Mucosa of descending colon (tissue), 3 donors: Measurements from ENCODE around the gene SPTB. TPM values are rescaled to one million over a fixed set of nuclear protein-coding genes. Genes with fewer than 3 reads are reported as not detected.

Experiments
- ATAC-seq: fragments of 200-7000 bp; cut with Tn5 transposase; one replicate; pipeline ENCODE4 v1.9.1; 2020; ENCODE audit warnings: mild to moderate bottlenecking, moderate library complexity
- DNase-seq, 3 donors: peaks; one replicate each; pipeline ENCODE4 v3.0.0-alpha.2; 2020
- H3K36me3 ChIP-seq: fragments of 200-600 bp; one replicate; pipeline ENCODE4 v1.8.0; 2021; ENCODE audit warnings: low read depth, mild to moderate bottlenecking
- H3K4me1 ChIP-seq: fragments of 200-600 bp; one replicate; pipeline ENCODE4 v1.8.0; 2021; ENCODE audit warnings: low read depth, mild to moderate bottlenecking
- H3K4me3 ChIP-seq: fragments of 200-600 bp; one replicate; pipeline ENCODE4 v1.8.0; 2021; ENCODE audit warnings: mild to moderate bottlenecking
- H3K9me3 ChIP-seq: fragments of 200-600 bp; one replicate; pipeline ENCODE4 v1.8.0; 2021; ENCODE audit warnings: mild to moderate bottlenecking
- intact Hi-C, 2 donors: fragments of 100-400 bp; cut with DNase I in 1 of 2; cut with micrococcal nuclease in 1 of 2; formaldehyde crosslinking; loops; one replicate each; pipeline versions ENCODE4 v1.11.0 to v1.11.1; 2022; cut with DNase I, micrococcal nuclease
- total RNA-seq, 3 donors: library from RNA; stranded (reverse); fragmentation: NEBNext Ultra II Directional in 2 of 3; extraction: Animal tissue kit (Norgen Biotek cat#: 25700) in 2 of 3; gene quantifications; one replicate each; pipeline versions ENCODE4 v1.2.1 to v1.2.4, GENCODE V29; 2021 to 2023
- TF ChIP-seq, protein P1 (sequence below): fragments of 200-600 bp; IDR thresholded peaks from one replicate; pipeline ENCODE4 v1.8.0; 2022; ENCODE audit warnings: antibody characterized with exemption, mild to moderate bottlenecking
- donor health status: DM: no; HTN: no; CAD: no; lungs with moderate emphysema.
- donor health status: DM: no; HTN: no; CAD: no.
- donor health status: DM: no; HTN: yes; CAD: no.

Gene SPTB
- total RNA-seq, 3 donors from 2014 or later, result 0.35 to 1.4 (median 0.51) TPM

DNA sequence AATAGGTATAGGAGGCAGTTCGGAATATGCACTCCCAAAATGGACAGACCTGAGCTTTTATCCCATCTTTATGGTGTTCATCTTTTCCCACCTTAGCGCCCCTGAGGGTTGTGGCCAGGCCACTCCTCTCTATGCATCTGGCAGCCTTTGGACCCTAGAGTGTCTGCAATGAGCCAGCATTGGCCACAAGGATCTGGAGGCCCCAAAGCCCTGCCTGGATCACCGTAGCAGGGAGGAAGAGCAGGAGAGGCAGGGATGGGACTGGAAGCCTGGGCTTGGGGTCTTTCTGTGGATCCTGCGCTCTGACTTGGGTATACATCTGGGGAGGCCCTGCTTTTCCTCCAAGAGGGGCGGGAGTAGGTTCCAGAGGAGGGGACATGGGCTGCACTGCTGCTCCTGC, 123.0 kb downstream of the SPTB start:
- no peaks in the 10 kb centered on the region for H3K36me3 ChIP-seq
- H3K9me3 ChIP-seq, result no peaks in the 10 kb centered on the region
- DNase-seq, result peak in 1 of 3 donors; percentile 29
- TF ChIP-seq, protein P1, sequence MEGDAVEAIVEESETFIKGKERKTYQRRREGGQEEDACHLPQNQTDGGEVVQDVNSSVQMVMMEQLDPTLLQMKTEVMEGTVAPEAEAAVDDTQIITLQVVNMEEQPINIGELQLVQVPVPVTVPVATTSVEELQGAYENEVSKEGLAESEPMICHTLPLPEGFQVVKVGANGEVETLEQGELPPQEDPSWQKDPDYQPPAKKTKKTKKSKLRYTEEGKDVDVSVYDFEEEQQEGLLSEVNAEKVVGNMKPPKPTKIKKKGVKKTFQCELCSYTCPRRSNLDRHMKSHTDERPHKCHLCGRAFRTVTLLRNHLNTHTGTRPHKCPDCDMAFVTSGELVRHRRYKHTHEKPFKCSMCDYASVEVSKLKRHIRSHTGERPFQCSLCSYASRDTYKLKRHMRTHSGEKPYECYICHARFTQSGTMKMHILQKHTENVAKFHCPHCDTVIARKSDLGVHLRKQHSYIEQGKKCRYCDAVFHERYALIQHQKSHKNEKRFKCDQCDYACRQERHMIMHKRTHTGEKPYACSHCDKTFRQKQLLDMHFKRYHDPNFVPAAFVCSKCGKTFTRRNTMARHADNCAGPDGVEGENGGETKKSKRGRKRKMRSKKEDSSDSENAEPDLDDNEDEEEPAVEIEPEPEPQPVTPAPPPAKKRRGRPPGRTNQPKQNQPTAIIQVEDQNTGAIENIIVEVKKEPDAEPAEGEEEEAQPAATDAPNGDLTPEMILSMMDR, result no peak
- ATAC-seq, result no peak
- H3K4me1 ChIP-seq, result peaks cover 28% of the 10 kb centered on the region
- intact Hi-C loops, result no loop called here
- no peak overlapping the region for H3K4me3 ChIP-seq

DNA sequence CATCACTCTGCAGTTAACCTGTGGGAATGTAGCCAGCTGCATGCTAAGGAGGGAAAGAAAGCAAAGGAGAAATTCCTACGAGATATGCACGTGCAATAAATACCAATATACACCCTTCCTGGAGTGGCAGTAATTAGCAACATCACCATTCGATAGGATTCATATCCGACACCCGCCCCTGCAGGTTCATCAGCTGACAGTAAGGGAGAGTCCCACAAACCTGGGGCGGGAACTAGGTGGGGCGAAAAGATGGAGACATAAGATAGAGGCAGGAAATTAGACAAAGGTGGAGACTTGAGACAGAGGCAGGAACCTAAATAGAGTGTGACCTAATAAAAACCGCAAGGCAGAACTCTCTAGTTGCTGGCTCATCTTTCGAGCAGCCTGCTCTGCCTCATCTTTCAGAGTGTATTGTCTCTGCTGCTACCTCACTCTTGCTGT, 123.9 kb downstream of the SPTB start:
- ATAC-seq, result peak; percentile 79
- Histone ChIP-seq H3K4me3 (no peak overlapping the region), H3K36me3 (no peaks in the 10 kb centered on the region), H3K4me1 (peaks cover 21% of the 10 kb centered on the region), H3K9me3 (no peaks in the 10 kb centered on the region)
- DNase-seq, result peak; percentile 74 to 81 (median 75)
- TF ChIP-seq, protein P1, result no peak
- intact Hi-C loops, result no loop called here

DNA sequence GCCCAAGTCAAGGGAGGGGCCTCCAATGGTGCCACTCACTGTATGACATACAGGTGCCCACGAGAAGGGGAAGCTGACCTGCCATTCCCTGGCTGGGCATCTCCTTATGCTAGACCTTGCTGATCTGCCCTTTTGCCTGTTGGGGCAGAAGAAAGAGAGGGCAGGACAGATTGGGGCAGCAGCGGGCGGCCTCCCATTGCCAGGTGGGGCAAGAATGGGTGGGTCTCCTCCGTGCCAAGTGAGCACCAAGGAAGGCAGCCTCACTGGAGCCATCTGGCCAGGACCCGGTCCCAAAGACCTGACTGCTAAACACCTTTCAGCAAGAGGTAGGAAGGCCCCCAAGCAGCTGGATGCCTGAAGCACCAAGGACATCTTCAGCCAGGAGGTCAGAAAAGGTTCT, 125.0 kb downstream of the SPTB start:
- no peaks in the 10 kb centered on the region for H3K9me3 ChIP-seq
- DNase-seq (no peak), ATAC-seq (no peak)
- intact Hi-C loops, result no loop called here
- no peaks in the 10 kb centered on the region for H3K36me3 ChIP-seq
- TF ChIP-seq, protein P1, result no peak
- H3K4me1 ChIP-seq, result peaks cover 18% of the 10 kb centered on the region
- H3K4me3 ChIP-seq, result no peak overlapping the region

- TF ChIP-seq, protein P1, result no peak
- ATAC-seq (no peak), DNase-seq (no peak)
- Histone ChIP-seq H3K4me1 (peaks cover 18% of the 10 kb centered on the region), H3K9me3 (no peaks in the 10 kb centered on the region), H3K4me3 (no peak overlapping the region), H3K36me3 (no peaks in the 10 kb centered on the region)
- intact Hi-C loops, result no loop called here
Observed at GRCh38 chr14:64753999-64754398, 125.7 kb downstream of the SPTB start.

GRCh38 chr14:64753374-64753773, 126.3 kb downstream of the SPTB start:
- Histone ChIP-seq H3K4me3 (no peak overlapping the region), H3K9me3 (no peaks in the 10 kb centered on the region), H3K4me1 (peaks cover 16% of the 10 kb centered on the region), H3K36me3 (no peaks in the 10 kb centered on the region)
- TF ChIP-seq, protein P1, result no peak
- ATAC-seq (no peak), DNase-seq (no peak)
- intact Hi-C loops, result no loop called here

DNA sequence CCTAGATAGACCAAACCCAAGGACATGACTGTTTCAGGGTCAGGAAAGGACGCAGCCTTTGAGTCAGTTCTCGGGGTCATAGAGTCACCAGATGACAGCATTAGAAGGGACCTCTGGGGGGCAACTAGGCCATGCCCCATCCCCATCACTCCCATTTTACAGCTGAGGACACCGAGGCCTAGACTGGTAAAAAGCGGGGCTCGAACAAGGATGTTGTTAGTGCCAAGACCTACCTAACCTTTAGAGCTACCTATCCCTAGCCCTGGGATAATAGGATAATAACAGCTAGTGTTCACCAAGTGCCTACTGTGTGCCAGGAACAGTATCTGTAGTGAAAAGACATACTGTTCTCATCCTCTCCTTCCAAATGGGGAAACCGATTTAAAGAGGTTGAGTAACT, 126.8 kb downstream of the SPTB start:
- Histone ChIP-seq H3K36me3 (no peaks in the 10 kb centered on the region), H3K4me1 (peaks cover 11% of the 10 kb centered on the region), H3K4me3 (no peak overlapping the region), H3K9me3 (no peaks in the 10 kb centered on the region)
- TF ChIP-seq, protein P1, result no peak
- ATAC-seq (no peak), DNase-seq (no peak)
- intact Hi-C loops, result no loop called here
